Retinal pigment epithelial cell (primary cell): ENCODE results near the gene RPTOR.

ENCODE experiments used
- DNase-seq: peaks from one replicate; pipeline ENCODE4 v3.0.0-alpha.2; 2010; ENCODE audit warnings: low read depth
- H3K4me3 ChIP-seq: 2 replicates; pipeline ENCODE4 v1.5.1; 2011; ENCODE audit warnings: mild to moderate bottlenecking, low read length, control low read depth, moderate library complexity
- TF ChIP-seq, protein P1 (sequence below): conservative IDR thresholded peaks from 2 replicates; pipeline ENCODE4 v1.5.1; 2011; ENCODE audit warnings: low read depth, low read length, control low read depth, inconsistent platforms

Gene RPTOR

DNA sequence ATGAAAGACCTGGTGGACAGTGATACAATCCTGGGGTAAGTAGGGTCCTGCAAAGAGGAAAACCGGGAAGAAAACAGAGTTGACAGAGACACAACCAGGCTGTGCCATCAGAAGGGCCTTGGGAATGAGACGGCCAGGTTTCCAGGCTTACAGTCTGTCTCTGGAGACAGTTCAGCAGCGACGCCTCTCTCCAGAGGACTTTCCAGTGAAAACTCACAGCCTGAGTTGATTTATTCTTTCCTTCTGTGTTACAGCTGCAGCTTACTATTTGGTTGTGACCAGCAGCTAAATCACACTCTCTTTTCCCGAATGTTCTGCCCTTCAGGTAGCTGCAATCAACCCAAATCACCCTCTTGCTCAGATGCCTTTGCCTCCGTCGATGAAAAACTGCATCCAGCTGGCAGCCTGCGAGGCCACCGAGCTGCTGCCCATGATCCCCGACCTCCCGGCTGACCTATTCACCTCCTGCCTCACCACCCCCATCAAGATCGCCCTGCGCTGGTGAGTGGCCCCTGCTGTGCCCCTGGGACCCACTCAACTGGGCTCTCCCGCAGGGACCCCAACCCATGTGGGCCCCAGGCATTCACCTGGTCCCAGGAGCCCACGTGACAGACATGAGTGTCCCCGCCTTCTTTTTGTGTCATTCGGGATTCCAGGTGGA, 209.2 kb downstream of the RPTOR start:
- TF ChIP-seq, protein P1, sequence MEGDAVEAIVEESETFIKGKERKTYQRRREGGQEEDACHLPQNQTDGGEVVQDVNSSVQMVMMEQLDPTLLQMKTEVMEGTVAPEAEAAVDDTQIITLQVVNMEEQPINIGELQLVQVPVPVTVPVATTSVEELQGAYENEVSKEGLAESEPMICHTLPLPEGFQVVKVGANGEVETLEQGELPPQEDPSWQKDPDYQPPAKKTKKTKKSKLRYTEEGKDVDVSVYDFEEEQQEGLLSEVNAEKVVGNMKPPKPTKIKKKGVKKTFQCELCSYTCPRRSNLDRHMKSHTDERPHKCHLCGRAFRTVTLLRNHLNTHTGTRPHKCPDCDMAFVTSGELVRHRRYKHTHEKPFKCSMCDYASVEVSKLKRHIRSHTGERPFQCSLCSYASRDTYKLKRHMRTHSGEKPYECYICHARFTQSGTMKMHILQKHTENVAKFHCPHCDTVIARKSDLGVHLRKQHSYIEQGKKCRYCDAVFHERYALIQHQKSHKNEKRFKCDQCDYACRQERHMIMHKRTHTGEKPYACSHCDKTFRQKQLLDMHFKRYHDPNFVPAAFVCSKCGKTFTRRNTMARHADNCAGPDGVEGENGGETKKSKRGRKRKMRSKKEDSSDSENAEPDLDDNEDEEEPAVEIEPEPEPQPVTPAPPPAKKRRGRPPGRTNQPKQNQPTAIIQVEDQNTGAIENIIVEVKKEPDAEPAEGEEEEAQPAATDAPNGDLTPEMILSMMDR, result no peak
- H3K4me3 ChIP-seq, result no peak overlapping the region
- no peak for DNase-seq

- DNase-seq, result no peak
- TF ChIP-seq, protein P1, result no peak
- no peak overlapping the region for H3K4me3 ChIP-seq
Observed at GRCh38 chr17:80754846-80755245, 210.2 kb downstream of the RPTOR start.

DNA sequence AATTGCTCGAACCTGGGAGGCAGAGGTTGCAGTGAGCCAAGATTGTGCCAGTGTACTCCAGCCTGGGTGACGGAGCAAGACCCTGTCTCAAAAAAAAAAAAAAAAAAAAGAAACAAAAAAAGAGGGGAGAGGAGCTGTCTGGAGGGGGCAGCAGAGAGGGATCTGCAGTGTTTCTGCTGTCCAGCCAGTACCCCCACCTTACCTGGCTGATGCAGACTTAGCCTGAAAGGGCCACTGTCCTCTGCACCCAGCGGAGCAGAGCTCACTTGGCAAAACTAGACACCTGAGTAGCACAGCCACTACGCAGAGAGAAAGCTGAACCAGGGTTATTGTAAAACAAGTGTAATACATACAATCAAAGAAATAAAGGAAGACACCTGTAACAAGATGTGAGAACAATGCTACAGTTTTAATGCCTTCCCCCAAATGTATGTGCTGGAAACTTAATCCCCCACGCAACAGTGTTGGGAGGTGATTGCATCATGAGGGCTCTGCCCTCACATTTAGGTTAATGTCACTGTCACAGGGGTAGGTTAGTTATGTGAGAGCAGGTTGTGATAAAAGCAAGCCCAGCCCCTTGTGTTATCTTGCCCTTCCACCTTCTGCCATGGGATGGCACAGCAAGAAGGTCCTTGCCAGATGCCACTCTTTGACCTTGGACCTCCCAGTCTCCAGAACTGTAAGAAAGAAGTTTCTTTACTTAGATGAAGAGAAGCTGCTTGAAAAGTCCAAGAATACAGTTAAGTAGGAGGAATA, 211.2 kb downstream of the RPTOR start:
- H3K4me3 ChIP-seq, result no peak overlapping the region
- TF ChIP-seq, protein P1, result peak; percentile 35
- DNase-seq, result no peak

GRCh38 chr17:80758481-80759376, 214.1 kb downstream of the RPTOR start:
- DNase-seq, result no peak
- H3K4me3 ChIP-seq, result no peak overlapping the region
- TF ChIP-seq, protein P1, result no peak

DNA sequence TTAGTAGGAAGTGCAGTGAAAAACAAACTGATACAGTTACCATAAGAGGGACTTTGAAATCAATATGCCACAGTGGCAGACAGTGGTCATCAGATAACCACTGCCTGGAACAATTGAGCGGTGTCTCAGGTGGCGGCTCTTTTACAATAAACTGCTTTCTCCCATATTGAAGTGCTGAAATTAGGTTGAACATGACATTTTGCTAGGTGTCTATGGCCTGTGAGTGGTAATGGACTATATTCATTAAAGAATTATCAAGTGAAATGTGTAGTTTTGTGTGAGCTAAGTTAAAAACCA, 214.7 kb downstream of the RPTOR start:
- TF ChIP-seq, protein P1, result no peak
- no peak for DNase-seq
- H3K4me3 ChIP-seq, result no peak overlapping the region

DNA sequence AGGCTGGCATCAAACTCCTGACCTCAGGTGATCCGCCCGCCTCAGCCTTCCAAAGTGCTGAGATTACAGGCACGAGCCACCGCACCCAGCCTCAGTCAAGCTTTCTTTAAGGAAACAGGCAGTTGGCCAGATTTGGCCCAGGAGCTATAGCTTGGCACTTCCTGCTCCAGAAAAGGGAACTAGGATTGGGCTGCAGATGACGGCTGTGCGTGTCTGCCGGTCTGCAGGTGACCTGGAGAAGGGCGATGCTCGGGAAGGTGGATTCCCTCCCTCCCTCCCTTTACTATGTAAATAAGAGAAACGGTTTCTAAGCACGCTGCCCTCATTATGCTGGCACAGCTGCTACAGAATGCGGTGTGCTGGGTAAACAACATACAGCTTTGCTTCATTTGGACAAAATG, 215.9 kb downstream of the RPTOR start:
- DNase-seq, result no peak
- H3K4me3 ChIP-seq, result no peak overlapping the region
- TF ChIP-seq, protein P1, result no peak
